HEK293 (cell line): ENCODE data around the gene DERL2.
"Not testable (repeated sequence)": the region's sequence is repeated elsewhere in the genome, so short reads cannot be mapped to it uniquely, and the experiment has no call there.

Source experiments
- CTCF ChIA-PET: fragments of 350-600 bp; formaldehyde crosslinking; extraction: SDS; loops from one replicate; lab custom pipeline; 2021; ENCODE audit warnings: antibody characterized with exemption; lab: Yijun Ruan, JAX
- POLR2A ChIA-PET: fragments of 300-600 bp; formaldehyde crosslinking; extraction: SDS; loops from one replicate; lab custom pipeline; 2020; ENCODE audit warnings: antibody characterized with exemption, inconsistent platforms; lab: Yijun Ruan, JAX
- H3K27ac ChIP-seq: fragments of 200-500 bp; sonication (Bioruptor generic); 2 replicates; pipeline ENCODE4 v1.5.1; 2014; ENCODE audit warnings: low read depth, low read length, control low read depth, inconsistent platforms; ENCODE audit errors: extremely low read depth
- H3K36me3 ChIP-seq, 2 experiments: fragments of 200-500 bp in 1 of 2; sonication (Bioruptor generic) in 1 of 2; 1 replicate in 1 of 2; 2 replicates in 1 of 2; pipeline ENCODE4 v1.5.1; 2014 to 2017; ENCODE audit warnings: inconsistent platforms in 2 of 2, low read length in 2 of 2; ENCODE audit not compliant: control insufficient read depth in 2 of 2, insufficient read depth in 1 of 2
- H3K4me1 ChIP-seq: fragments of 200-500 bp; sonication (Bioruptor generic); 2 replicates; pipeline ENCODE4 v1.5.1; 2014; ENCODE audit warnings: mild to moderate bottlenecking, low read length, inconsistent platforms; ENCODE audit not compliant: control insufficient read depth, insufficient read depth
- H3K4me3 ChIP-seq: 2 replicates; pipeline ENCODE4 v1.5.1; 2011; ENCODE audit warnings: low read depth, mild to moderate bottlenecking, control low read depth, low read length, moderate library complexity
- H3K9me3 ChIP-seq: fragments of 200-500 bp; sonication (Bioruptor generic); 2 replicates; pipeline ENCODE4 v1.5.1; 2014; ENCODE audit warnings: low read depth, low read length, inconsistent platforms; ENCODE audit not compliant: control insufficient read depth, insufficient read depth
- KLF17 ChIP-seq: fragments of 450-650 bp; formaldehyde crosslinking; IDR thresholded peaks from 2 replicates; pipeline ENCODE4 v1.5.1; 2016; ENCODE audit warnings: missing biosample characterization, missing genetic modification characterization
- PRDM1 ChIP-seq: fragments of 450-650 bp; formaldehyde crosslinking; IDR thresholded peaks from 2 replicates; pipeline ENCODE4; 2016; ENCODE audit warnings: missing biosample characterization, missing genetic modification characterization
- ZBTB17 ChIP-seq: fragments of 450-650 bp; formaldehyde crosslinking; IDR thresholded peaks from 2 replicates; pipeline ENCODE4 v1.5.1; 2016; ENCODE audit warnings: missing biosample characterization, missing genetic modification characterization
- ZNF26 ChIP-seq: fragments of 450-650 bp; formaldehyde crosslinking; IDR thresholded peaks from 2 replicates; pipeline ENCODE4 v1.5.1; 2016; ENCODE audit warnings: missing biosample characterization, missing genetic modification characterization
- ZNF571 ChIP-seq: fragments of 450-650 bp; formaldehyde crosslinking; IDR thresholded peaks from 2 replicates; pipeline ENCODE4 v1.5.0; 2017; ENCODE audit warnings: missing biosample characterization, missing genetic modification characterization
- ZNF600 ChIP-seq: fragments of 450-650 bp; formaldehyde crosslinking; IDR thresholded peaks from 2 replicates; pipeline ENCODE4 v1.5.1; 2016; ENCODE audit warnings: missing biosample characterization, missing genetic modification characterization
- ZNF629 ChIP-seq: fragments of 450-650 bp; formaldehyde crosslinking; IDR thresholded peaks from 2 replicates; pipeline ENCODE4 v1.5.1; 2017; ENCODE audit warnings: missing biosample characterization, missing genetic modification characterization
- ZNF658 ChIP-seq: fragments of 450-650 bp; formaldehyde crosslinking; IDR thresholded peaks from 2 replicates; pipeline ENCODE4; 2016; ENCODE audit warnings: missing biosample characterization, missing genetic modification characterization
- ZSCAN4 ChIP-seq: fragments of 450-650 bp; formaldehyde crosslinking; IDR thresholded peaks from 2 replicates; pipeline ENCODE4 v1.5.1; 2017; ENCODE audit warnings: missing biosample characterization, missing genetic modification characterization
- TF ChIP-seq, protein P1 (sequence below): fragments of 450-650 bp; formaldehyde crosslinking; conservative IDR thresholded peaks from 2 replicates; pipeline ENCODE4 v1.5.1; 2016; ENCODE audit warnings: low read depth, missing biosample characterization, missing genetic modification characterization
- TF ChIP-seq, protein P2 (sequence below): fragments of 450-650 bp; IDR thresholded peaks from 2 replicates; pipeline ENCODE4 v1.5.1; 2018; ENCODE audit warnings: missing biosample characterization, missing genetic modification characterization
- TF ChIP-seq, protein P3 (sequence below): fragments of 450-650 bp; formaldehyde crosslinking; IDR thresholded peaks from 2 replicates; pipeline ENCODE4 v1.5.1; 2016; ENCODE audit warnings: missing biosample characterization, missing genetic modification characterization

Gene DERL2

GRCh38 chr17:5438716-5439445 lies 47.1 kb downstream of the DERL2 start, which contains the start of gene C1QBP (continued):
- TF ChIP-seq, protein P1, sequence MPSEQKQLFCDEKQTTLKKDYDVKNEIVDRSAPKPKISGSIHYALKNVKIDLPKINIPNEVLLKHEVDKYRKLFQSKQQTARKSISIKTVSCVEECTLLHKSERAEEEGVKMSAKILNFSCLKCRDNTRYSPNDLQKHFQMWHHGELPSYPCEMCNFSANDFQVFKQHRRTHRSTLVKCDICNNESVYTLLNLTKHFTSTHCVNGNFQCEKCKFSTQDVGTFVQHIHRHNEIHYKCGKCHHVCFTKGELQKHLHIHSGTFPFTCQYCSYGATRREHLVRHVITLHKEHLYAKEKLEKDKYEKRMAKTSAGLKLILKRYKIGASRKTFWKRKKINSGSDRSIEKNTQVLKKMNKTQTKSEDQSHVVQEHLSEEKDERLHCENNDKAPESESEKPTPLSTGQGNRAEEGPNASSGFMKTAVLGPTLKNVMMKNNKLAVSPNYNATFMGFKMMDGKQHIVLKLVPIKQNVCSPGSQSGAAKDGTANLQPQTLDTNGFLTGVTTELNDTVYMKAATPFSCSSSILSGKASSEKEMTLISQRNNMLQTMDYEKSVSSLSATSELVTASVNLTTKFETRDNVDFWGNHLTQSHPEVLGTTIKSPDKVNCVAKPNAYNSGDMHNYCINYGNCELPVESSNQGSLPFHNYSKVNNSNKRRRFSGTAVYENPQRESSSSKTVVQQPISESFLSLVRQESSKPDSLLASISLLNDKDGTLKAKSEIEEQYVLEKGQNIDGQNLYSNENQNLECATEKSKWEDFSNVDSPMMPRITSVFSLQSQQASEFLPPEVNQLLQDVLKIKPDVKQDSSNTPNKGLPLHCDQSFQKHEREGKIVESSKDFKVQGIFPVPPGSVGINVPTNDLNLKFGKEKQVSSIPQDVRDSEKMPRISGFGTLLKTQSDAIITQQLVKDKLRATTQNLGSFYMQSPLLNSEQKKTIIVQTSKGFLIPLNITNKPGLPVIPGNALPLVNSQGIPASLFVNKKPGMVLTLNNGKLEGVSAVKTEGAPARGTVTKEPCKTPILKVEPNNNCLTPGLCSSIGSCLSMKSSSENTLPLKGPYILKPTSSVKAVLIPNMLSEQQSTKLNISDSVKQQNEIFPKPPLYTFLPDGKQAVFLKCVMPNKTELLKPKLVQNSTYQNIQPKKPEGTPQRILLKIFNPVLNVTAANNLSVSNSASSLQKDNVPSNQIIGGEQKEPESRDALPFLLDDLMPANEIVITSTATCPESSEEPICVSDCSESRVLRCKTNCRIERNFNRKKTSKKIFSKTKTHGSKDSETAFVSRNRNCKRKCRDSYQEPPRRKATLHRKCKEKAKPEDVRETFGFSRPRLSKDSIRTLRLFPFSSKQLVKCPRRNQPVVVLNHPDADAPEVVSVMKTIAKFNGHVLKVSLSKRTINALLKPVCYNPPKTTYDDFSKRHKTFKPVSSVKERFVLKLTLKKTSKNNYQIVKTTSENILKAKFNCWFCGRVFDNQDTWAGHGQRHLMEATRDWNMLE (tag by site-specific recombination), result peak; percentile 40; the same call in 1 of the 2 replicates
- TF ChIP-seq ZNF658 (no peak), ZSCAN4 (no peak), KLF17 (tag by site-specific recombination) (peak; percentile 65), ZNF571 (tag by site-specific recombination) (no peak)
- TF ChIP-seq, all 188 proteins: peak for 44

GRCh38 chr17:5437721-5438317 lies 48.2 kb downstream of the DERL2 start:
- H3K36me3 ChIP-seq, result peaks cover 41 to 68% of the 10 kb centered on the region in 2 experiments
- H3K27ac ChIP-seq, result peak overlapping the region; percentile 94
- no peaks in the 10 kb centered on the region for H3K4me1 ChIP-seq
- H3K9me3 ChIP-seq, result no peaks in the 10 kb centered on the region
- H3K4me3 ChIP-seq, result peak overlapping the region; percentile 90
- POLR2A ChIA-PET, result interaction anchor here (0.9 to 1.4 kb wide), 2 partner anchors 18 to 47 kb away, joined by 3 read pairs; partner anchors contain the start of genes NUP88 and RPAIN
- TF ChIP-seq ZNF26 (tag by site-specific recombination) (no peak), PRDM1 (tag by site-specific recombination) (peak; percentile 61; the same call in 1 of the 2 replicates)
- TF ChIP-seq, protein P2, sequence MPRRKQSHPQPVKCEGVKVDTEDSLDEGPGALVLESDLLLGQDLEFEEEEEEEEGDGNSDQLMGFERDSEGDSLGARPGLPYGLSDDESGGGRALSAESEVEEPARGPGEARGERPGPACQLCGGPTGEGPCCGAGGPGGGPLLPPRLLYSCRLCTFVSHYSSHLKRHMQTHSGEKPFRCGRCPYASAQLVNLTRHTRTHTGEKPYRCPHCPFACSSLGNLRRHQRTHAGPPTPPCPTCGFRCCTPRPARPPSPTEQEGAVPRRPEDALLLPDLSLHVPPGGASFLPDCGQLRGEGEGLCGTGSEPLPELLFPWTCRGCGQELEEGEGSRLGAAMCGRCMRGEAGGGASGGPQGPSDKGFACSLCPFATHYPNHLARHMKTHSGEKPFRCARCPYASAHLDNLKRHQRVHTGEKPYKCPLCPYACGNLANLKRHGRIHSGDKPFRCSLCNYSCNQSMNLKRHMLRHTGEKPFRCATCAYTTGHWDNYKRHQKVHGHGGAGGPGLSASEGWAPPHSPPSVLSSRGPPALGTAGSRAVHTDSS (tag by site-specific recombination), result no peak
- TF ChIP-seq, all 188 proteins: peak for 1
- CTCF ChIA-PET, result interaction anchor here (0.6 to 3.7 kb wide), 11 partner anchors 8 to 140 kb away, joined by 3 to 26 read pairs (median 7); partner anchors contain the start of gene DHX33

- peaks cover 58 to 74% of the 10 kb centered on the region in 2 experiments for H3K36me3 ChIP-seq
- ChIA-PET POLR2A (interaction anchor here (0.6 to 3.3 kb wide), 4 partner anchors 9 to 1537 kb away, joined by 3 to 21 read pairs (median 6); partner anchors contain the start of genes NUP88 and RPAIN), CTCF (interaction anchor here (0.6 to 1.1 kb wide), 5 partner anchors 13 to 1109 kb away, joined by 3 to 4 read pairs (median 4); no protein-coding TSS in a partner anchor)
- not testable (repeated sequence) for H3K4me1 ChIP-seq, H3K4me3 ChIP-seq, H3K9me3 ChIP-seq
- TF ChIP-seq ZBTB17, result 0 out of 2 replicates have a peak, but pooled peaks have one; percentile 11
- TF ChIP-seq ZNF629 (tag by site-specific recombination), result peak; percentile 31; the same call in 1 of the 2 replicates
- TF ChIP-seq ZNF600 (tag by site-specific recombination), result peak; percentile 61
- TF ChIP-seq, protein P3, sequence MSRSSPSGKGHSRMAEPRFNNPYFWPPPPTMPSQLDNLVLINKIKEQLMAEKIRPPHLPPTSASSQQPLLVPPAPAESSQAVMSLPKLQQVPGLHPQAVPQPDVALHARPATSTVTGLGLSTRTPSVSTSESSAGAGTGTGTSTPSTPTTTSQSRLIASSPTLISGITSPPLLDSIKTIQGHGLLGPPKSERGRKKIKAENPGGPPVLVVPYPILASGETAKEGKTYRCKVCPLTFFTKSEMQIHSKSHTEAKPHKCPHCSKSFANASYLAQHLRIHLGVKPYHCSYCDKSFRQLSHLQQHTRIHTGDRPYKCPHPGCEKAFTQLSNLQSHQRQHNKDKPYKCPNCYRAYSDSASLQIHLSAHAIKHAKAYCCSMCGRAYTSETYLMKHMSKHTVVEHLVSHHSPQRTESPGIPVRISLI (tag by site-specific recombination), result peak; percentile 94
- 0 out of 2 replicates have a peak overlapping the region, but pooled peaks have one; percentile 21 for H3K27ac ChIP-seq
These were observed 50.1 kb downstream of the DERL2 start for GRCh38 chr17:5435781-5436315.
